Measurements from ENCODE around the gene CNN3.

DNA sequence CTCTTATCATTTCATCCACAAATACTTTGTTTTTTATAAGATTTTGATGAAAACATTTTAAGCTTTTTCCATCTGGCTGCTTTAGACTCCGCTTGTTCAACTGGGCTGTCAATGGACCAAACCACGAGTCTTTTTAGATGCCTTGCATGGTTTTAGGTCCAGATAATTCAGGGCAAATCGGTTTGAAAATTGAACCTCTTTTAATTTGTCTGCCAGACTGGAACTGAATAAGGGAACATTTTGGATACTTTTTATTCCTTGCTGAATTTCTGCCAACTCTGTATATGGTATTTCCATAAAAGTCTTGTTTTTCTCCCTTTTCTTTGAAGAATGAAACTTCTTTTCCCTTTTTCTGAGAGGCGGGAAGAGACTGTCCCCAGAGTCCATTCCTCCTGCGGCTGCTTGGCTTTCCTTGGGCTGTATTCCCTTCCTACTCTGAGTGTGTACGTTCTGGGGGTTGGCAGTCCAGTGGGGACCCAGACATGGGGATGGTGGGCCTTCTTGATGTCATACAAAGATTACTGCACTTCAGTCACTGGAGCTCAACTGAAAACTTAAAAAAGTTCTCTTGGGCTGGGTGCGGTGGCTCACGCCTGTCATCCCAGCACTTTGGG is 46.5 kb upstream of the CNN3 start:
- no peak for TF ChIP-seq EZH2 (IDR thresholded peaks at IDR 0.05)
- no peak for TF ChIP-seq POLR2AphosphoS5 (IDR thresholded peaks at IDR 0.05; ENCODE audit: borderline replicate concordance, low read depth, low read length)
- no peak for TF ChIP-seq FOXP2 (optimal IDR thresholded peaks at IDR 0.05; ENCODE audit: control extremely low read depth, extremely low read length, insufficient read depth)
